IMR-90 (cell line): Measurements from ENCODE around the gene RAP2A. TPM values are rescaled to one million over a fixed set of nuclear protein-coding genes. Genes with fewer than 3 reads are reported as not detected.

Experiments
- ATAC-seq: fragments of 200-7000 bp; cut with Tn5 transposase; 2 replicates; pipeline ENCODE4 v1.9.1; 2020; ENCODE audit warnings: low read depth, mild to moderate bottlenecking, moderate library complexity
- BruUV-seq: library from RNA; stranded (reverse); fragments of 400-500 nt; replicated peaks from 2 replicates; lab custom pipeline; 2021; lab: Mats Ljungman, UMichigan
- CTCF ChIA-PET: fragments of 300-600 bp; formaldehyde crosslinking; extraction: SDS; loops from one replicate; lab custom pipeline; 2021; ENCODE audit warnings: antibody characterized with exemption; lab: Yijun Ruan, JAX
- POLR2A ChIA-PET: fragments of 300-600 bp; sonication (Branson Sonifier 250); formaldehyde crosslinking; loops from one replicate; lab custom pipeline; 2022; ENCODE audit warnings: antibody characterized with exemption; ENCODE audit not compliant: unreplicated experiment; lab: Charles Lee
- DNase-seq: peaks from one replicate; pipeline ENCODE4 v3.0.0; 2013
- H2AFZ ChIP-seq: replicated peaks from 2 replicates; pipeline ENCODE3; 2013; ENCODE audit warnings: low read length, mild to moderate bottlenecking; ENCODE audit not compliant: poor library complexity
- H2AK5ac ChIP-seq: 2 replicates; pipeline ENCODE4 v1.6.1; 2013; ENCODE audit warnings: low read depth, low read length, inconsistent platforms
- H2AK9ac ChIP-seq: replicated peaks from 2 replicates; pipeline ENCODE3; 2013; ENCODE audit warnings: mild to moderate bottlenecking, low read depth, low read length, moderate library complexity; ENCODE audit not compliant: poor library complexity
- H2BK120ac ChIP-seq: 2 replicates; pipeline ENCODE4 v1.6.1; 2013; ENCODE audit warnings: low read depth, low read length, inconsistent platforms
- H2BK15ac ChIP-seq: 3 replicates; pipeline ENCODE4 v1.6.1; 2013; ENCODE audit warnings: low read depth, low read length, inconsistent platforms
- H2BK20ac ChIP-seq: 2 replicates; pipeline ENCODE4 v1.6.1; 2013; ENCODE audit warnings: low read depth, mild to moderate bottlenecking, inconsistent platforms, low read length, moderate library complexity
- H2BK5ac ChIP-seq: 2 replicates; pipeline ENCODE4 v1.6.1; 2013; ENCODE audit warnings: mild to moderate bottlenecking, low read depth, low read length, inconsistent platforms; ENCODE audit not compliant: poor library complexity, severe bottlenecking
- H3K14ac ChIP-seq: replicated peaks from 2 replicates; pipeline ENCODE4 v1.6.1; 2013; ENCODE audit warnings: low read depth, low read length, inconsistent platforms
- H3K18ac ChIP-seq: 2 replicates; pipeline ENCODE4 v1.6.1; 2013; ENCODE audit warnings: low read depth, low read length, control low read depth
- H3K23ac ChIP-seq: 2 replicates; pipeline ENCODE4 v1.6.1; 2013; ENCODE audit warnings: low read depth, low read length, inconsistent platforms
- H3K27ac ChIP-seq: 2 replicates; pipeline ENCODE4 v1.5.1; 2013; ENCODE audit warnings: mild to moderate bottlenecking, control low read depth, low read length; ENCODE audit not compliant: insufficient read depth
- H3K27me3 ChIP-seq: 2 replicates; pipeline ENCODE4 v1.6.1; 2013; ENCODE audit warnings: low read length; ENCODE audit not compliant: control insufficient read depth, insufficient read depth
- H3K36me3 ChIP-seq: 2 replicates; pipeline ENCODE4 v1.6.1; 2013; ENCODE audit warnings: low read length, mixed read lengths; ENCODE audit not compliant: control insufficient read depth, insufficient read depth
- H3K4ac ChIP-seq: 2 replicates; pipeline ENCODE4 v1.6.1; 2013; ENCODE audit warnings: low read depth, low read length, inconsistent platforms
- H3K4me1 ChIP-seq: 2 replicates; pipeline ENCODE4 v1.6.1; 2013; ENCODE audit warnings: low read length, mixed read lengths; ENCODE audit not compliant: control insufficient read depth, insufficient read depth
- H3K4me2 ChIP-seq: 2 replicates; pipeline ENCODE4 v1.6.1; 2013; ENCODE audit warnings: low read depth, mild to moderate bottlenecking, control low read depth, low read length, moderate library complexity
- H3K4me3 ChIP-seq: 2 replicates; pipeline ENCODE4 v1.5.1; 2013; ENCODE audit warnings: low read depth, mild to moderate bottlenecking, control low read depth, low read length, moderate library complexity; ENCODE audit not compliant: insufficient read depth
- H3K56ac ChIP-seq: 2 replicates; pipeline ENCODE4 v1.6.1; 2013; ENCODE audit warnings: low read length, inconsistent platforms; ENCODE audit not compliant: insufficient read depth; ENCODE audit errors: extremely low read depth
- H3K79me1 ChIP-seq, 2 experiments: 2 replicates each; pipeline ENCODE4 v1.6.1; 2013; ENCODE audit warnings: low read length in 2 of 2, inconsistent platforms in 1 of 2, low read depth in 1 of 2
- H3K9ac ChIP-seq: 2 replicates; pipeline ENCODE4 v1.6.1; 2013; ENCODE audit warnings: low read depth, low read length, control low read depth
- H3K9me1 ChIP-seq: 2 replicates; pipeline ENCODE4 v1.6.1; 2013; ENCODE audit warnings: low read length, inconsistent platforms; ENCODE audit not compliant: insufficient read depth
- H3K9me3 ChIP-seq: 2 replicates; pipeline ENCODE4 v1.6.1; 2013; ENCODE audit warnings: low read length; ENCODE audit not compliant: control insufficient read depth, insufficient read depth
- H4K20me1 ChIP-seq: 2 replicates; pipeline ENCODE4 v1.6.1; 2013; ENCODE audit warnings: low read length, inconsistent platforms; ENCODE audit not compliant: insufficient read depth
- H4K5ac ChIP-seq: 2 replicates; pipeline ENCODE4 v1.6.1; 2013; ENCODE audit warnings: mild to moderate bottlenecking, low read depth, low read length, control low read depth
- H4K8ac ChIP-seq, 2 experiments: 2 replicates each; pipeline ENCODE4 v1.6.1; 2013; ENCODE audit warnings: low read depth in 2 of 2, low read length in 2 of 2, control low read depth in 1 of 2, inconsistent platforms in 1 of 2
- H4K91ac ChIP-seq: 2 replicates; pipeline ENCODE4 v1.6.1; 2013; ENCODE audit warnings: low read depth, low read length, inconsistent platforms; ENCODE audit not compliant: insufficient read depth
- BHLHE40 ChIP-seq: fragments of 150-350 bp; IDR thresholded peaks from 2 replicates; pipeline ENCODE4 v1.6.1; 2016; ENCODE audit warnings: mild to moderate bottlenecking, low read depth, low read length
- CEBPB ChIP-seq: IDR thresholded peaks from 2 replicates; pipeline ENCODE4 v1.6.1; 2012; ENCODE audit warnings: low read depth, low read length, improper control_type of control experiment
- CHD1 ChIP-seq: IDR thresholded peaks from 2 replicates; pipeline ENCODE4 v1.6.1; 2012; ENCODE audit warnings: low read depth, low read length, improper control_type of control experiment
- CTCF ChIP-seq: conservative IDR thresholded peaks from 2 replicates; pipeline ENCODE4 v1.5.1; 2012; ENCODE audit warnings: mild to moderate bottlenecking, low read depth, low read length, improper control_type of control experiment
- ELK1 ChIP-seq: fragments of 150-350 bp; IDR thresholded peaks from 2 replicates; pipeline ENCODE4 v1.6.1; 2016; ENCODE audit warnings: low read depth, mild to moderate bottlenecking, low read length, moderate library complexity, borderline replicate concordance
- MXI1 ChIP-seq: IDR thresholded peaks from 2 replicates; pipeline ENCODE4 v1.6.1; 2012; ENCODE audit warnings: low read depth, mild to moderate bottlenecking, low read length, moderate library complexity, borderline replicate concordance
- NFE2L2 ChIP-seq: fragments of 150-350 bp; IDR thresholded peaks from 2 replicates; pipeline ENCODE4 v1.6.1; 2016; ENCODE audit warnings: low read depth, mild to moderate bottlenecking, low read length
- POLR2A ChIP-seq: IDR thresholded peaks from 2 replicates; pipeline ENCODE4 v1.6.1; 2012; ENCODE audit warnings: mild to moderate bottlenecking, low read depth, low read length
- RAD21 ChIP-seq: IDR thresholded peaks from 2 replicates; pipeline ENCODE4 v1.6.1; 2012; ENCODE audit warnings: low read length, improper control_type of control experiment
- RCOR1 ChIP-seq: IDR thresholded peaks from 2 replicates; pipeline ENCODE4 v1.6.1; 2012; ENCODE audit warnings: mild to moderate bottlenecking, low read length, improper control_type of control experiment; ENCODE audit not compliant: insufficient replicate concordance
- RFX5 ChIP-seq: IDR thresholded peaks from 2 replicates; pipeline ENCODE4 v1.8.0; 2012; ENCODE audit warnings: low read depth, mild to moderate bottlenecking, low read length, moderate library complexity
- SMC3 ChIP-seq: fragments of 150-350 bp; IDR thresholded peaks from 2 replicates; pipeline ENCODE4 v1.6.1; 2016; ENCODE audit warnings: low read depth, mild to moderate bottlenecking, antibody characterized with exemption, low read length, moderate library complexity
- WGBS, 2 experiments: methylation state at CpG; one replicate each; pipeline versions ENCODE4 v1.1.5 to v1.1.7; 2013; ENCODE audit warnings: missing lambda C conversion rate in 2 of 2; ENCODE audit not compliant: insufficient read length in 1 of 2; ENCODE audit errors: extremely low coverage in 2 of 2; 5-methylcytosine and 5-hydroxymethylcytosine counted together
- dilution Hi-C: fragments of 300-500 bp; cut with HindIII; formaldehyde crosslinking; loops from one replicate; pipeline ENCODE4 v1.14.3; 2018; ENCODE audit warnings: low sequenced_read_pairs; ENCODE audit not compliant: unreplicated experiment
- in situ Hi-C: fragments of 300-500 bp; cut with MboI; formaldehyde crosslinking; loops from 3 replicates; pipeline ENCODE4 v1.14.3; 2019; ENCODE audit warnings: low sequenced_read_pairs, inconsistent platforms, mixed read lengths
- intact Hi-C: fragments of 100-400 bp; cut with micrococcal nuclease; formaldehyde crosslinking; loops from 2 replicates; pipeline ENCODE4 v1.10.0; 2022
- polyA plus RNA-seq, 3 experiments: library from polyadenylated mRNA; depleted of rRNA; stranded (reverse); fragments of >200 nt; gene quantifications; 2 replicates each; pipeline ENCODE4 v1.2.3, GENCODE V29; 2012; ENCODE audit warnings: low replicate concordance in 1 of 3
- total RNA-seq: library from RNA; depleted of rRNA; stranded (reverse); fragments of >200 nt; gene quantifications from 2 replicates; pipeline ENCODE4 v1.2.3, GENCODE V29; 2012

The RAP2A gene
- total and polyA plus RNA-seq, 2 of the 4 experiments (the other 2 are of a cell fraction) = 6.4 to 21.0 TPM

- no peaks in the 10 kb centered on the region for H4K20me1 ChIP-seq
- H2AK9ac ChIP-seq = no peak overlapping the region
- WGBS, 2 experiments = no CpG with 5 or more reads among the region's 1 CpG
- BruUV-seq = no TSS peak
- dilution Hi-C loops = no loop called here
- no peak overlapping the region for H2BK5ac ChIP-seq
- H2BK120ac ChIP-seq = no peak overlapping the region
- no peak overlapping the region for H4K5ac ChIP-seq
- H3K9me3 ChIP-seq = no peaks in the 10 kb centered on the region
- no peak overlapping the region for H3K14ac ChIP-seq
- no peak overlapping the region for H2BK15ac ChIP-seq
- H2AFZ ChIP-seq = no peak overlapping the region
- no peak overlapping the region for H3K56ac ChIP-seq
- in situ Hi-C loops = no loop called here
- H3K27me3 ChIP-seq = peaks cover 3% of the 10 kb centered on the region; the same call in 1 of the 2 replicates
- H3K18ac ChIP-seq = no peak overlapping the region
- H2AK5ac ChIP-seq = no peak overlapping the region
- ATAC-seq (no peak), DNase-seq (no peak)
- H3K4ac ChIP-seq = no peak overlapping the region
- H3K79me1 ChIP-seq = no peaks in the 10 kb centered on the region
- POLR2A ChIA-PET = no interaction called here
- no peak overlapping the region for H3K27ac ChIP-seq
- H3K36me3 ChIP-seq = no peaks in the 10 kb centered on the region
- H4K8ac ChIP-seq = no peak overlapping the region
- no peaks in the 10 kb centered on the region for H3K4me1 ChIP-seq
- intact Hi-C loops = no loop called here
- no peak overlapping the region for H3K9ac ChIP-seq
- H4K91ac ChIP-seq = no peak overlapping the region
- no peak overlapping the region for H3K23ac ChIP-seq
- no peak for TF ChIP-seq ELK1
- no peak for TF ChIP-seq RFX5
- TF ChIP-seq POLR2A = no peak
- TF ChIP-seq CHD1 = no peak
- TF ChIP-seq RCOR1 = no peak
- TF ChIP-seq CTCF = no peak
- TF ChIP-seq NFE2L2 = no peak
- no peak for TF ChIP-seq BHLHE40
- no peak for TF ChIP-seq CEBPB
- no peak for TF ChIP-seq MXI1
- TF ChIP-seq SMC3 = no peak
- no peak for TF ChIP-seq RAD21
- H2BK20ac ChIP-seq = no peak overlapping the region
- H3K4me2 ChIP-seq = no peak overlapping the region
- H3K4me3 ChIP-seq = no peak overlapping the region
- no peaks in the 10 kb centered on the region for H3K9me1 ChIP-seq
- CTCF ChIA-PET = no interaction called here
Measured at GRCh38 chr13:97413694-97414093, 20.3 kb upstream of the RAP2A start.
